Measurements from ENCODE around the gene ASPHD2. TPM values are rescaled to one million over a fixed set of nuclear protein-coding genes. Genes with fewer than 3 reads are reported as not detected.
"Not testable (repeated sequence)": the region's sequence is repeated elsewhere in the genome, so short reads cannot be mapped to it uniquely, and the experiment has no call there.

The ASPHD2 gene
- total and polyA plus RNA-seq, 7 experiments from 2014 or later: 1.5 to 18.1 (median 2.7) TPM

DNA sequence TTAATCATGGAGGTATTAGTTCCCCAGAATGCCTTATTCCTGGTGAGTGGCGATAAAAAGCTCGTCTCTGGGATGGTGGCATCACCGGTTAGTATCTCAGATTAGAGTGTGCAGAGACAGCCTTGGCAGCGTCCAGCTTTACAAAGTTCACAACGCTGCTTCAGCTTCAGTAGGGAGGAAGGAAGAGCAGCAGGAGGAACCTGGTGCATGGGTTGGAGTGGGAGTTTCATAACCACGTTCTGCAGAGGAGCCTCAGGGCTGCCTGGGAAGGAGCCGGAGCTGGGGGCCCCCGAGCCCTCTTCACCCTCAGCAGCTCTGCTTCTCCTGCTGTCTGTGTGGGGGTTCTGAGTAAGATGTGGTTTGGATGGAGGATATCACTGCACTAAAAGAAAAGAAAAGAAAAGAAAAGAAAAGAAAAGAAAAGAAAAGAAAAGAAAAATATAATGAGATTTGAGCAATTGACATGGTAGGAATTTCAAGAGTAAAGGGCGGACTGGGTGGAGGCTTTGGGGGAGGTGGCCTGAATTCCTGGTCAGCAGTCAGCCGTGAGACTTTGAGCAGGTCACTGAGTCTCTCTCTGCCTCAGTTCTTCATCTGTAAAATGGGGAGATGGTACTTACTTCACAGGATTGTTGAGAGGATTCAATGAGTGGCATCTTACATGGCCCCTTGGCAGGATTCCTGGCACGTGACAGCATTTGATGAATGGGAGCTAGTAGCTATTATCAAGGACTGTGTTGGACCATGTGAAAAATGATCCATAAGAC lies 6.5 kb downstream of the ASPHD2 start:
- POLR2A ChIA-PET: no interaction called here

DNA sequence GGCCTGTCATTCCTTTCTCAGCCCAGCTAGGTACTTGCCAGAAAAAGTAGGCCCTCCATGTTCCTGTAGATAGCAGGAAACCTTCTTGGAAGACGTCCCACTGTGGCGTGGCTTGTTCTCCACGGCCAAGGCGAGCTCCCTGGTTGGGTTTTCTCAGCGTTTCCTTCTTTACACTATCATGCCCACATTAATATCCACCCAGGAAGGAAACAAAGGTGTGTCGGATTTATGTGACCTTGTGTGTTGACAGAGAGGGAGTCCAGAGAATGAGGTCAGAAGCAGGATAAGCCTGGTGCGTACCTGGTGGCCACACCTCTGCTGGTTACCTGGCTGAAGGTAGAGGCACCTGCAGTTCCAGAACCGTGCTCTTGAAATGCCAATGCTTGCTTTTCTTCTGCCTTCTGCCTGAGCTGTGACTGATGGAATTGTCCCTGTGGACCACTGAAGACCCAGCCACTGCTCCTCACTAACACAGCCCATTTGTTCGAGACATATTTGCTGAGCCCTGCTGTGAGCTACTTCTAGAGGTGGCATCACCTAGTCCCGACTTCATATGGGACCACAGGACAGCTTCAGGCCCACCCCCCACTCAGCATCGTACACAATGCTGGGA lies 7.9 kb downstream of the ASPHD2 start:
- H3K4me3 Mint-ChIP-seq: peak overlapping the region in 2 of 10 donors; percentile 2 to 7

More for the DNA sequence above, 6.5 kb downstream of the ASPHD2 start:
- CTCF ChIA-PET: interaction anchor here (0.7 kb wide), 1 partner anchor 208 kb away, joined by 3 read pairs; no protein-coding TSS in a partner anchor
- intact Hi-C loops (cut with micrococcal nuclease): no loop called here
- no peak for ATAC-seq
- Histone ChIP-seq H3K36me3 (ENCODE audit: control insufficient read depth in 2 of 3, insufficient read depth in 3 of 3, low read length in 3 of 3) (peaks cover 0 to 26% (median 0%) of the 10 kb centered on the region in 3 experiments), H3K27ac (ENCODE audit: low read depth, low read length) (no peak overlapping the region), H3K9me3 (ENCODE audit: control insufficient read depth in 2 of 3, low read length in 3 of 3) (no peaks in the 10 kb centered on the region), H3K4me1 (ENCODE audit: control insufficient read depth in 2 of 2, insufficient read depth in 2 of 2, low read length in 2 of 2) (no peaks in the 10 kb centered on the region), H3K4me3 (ENCODE audit: low read length) (no peak overlapping the region), H3K27me3 (ENCODE audit: control insufficient read depth in 2 of 2, insufficient read depth in 2 of 2, low read length in 2 of 2) (no peaks in the 10 kb centered on the region)
- no peaks in the 10 kb centered on the region for H3K27me3 Mint-ChIP-seq
- peak overlapping the region in 2 of 10 donors; percentile 8 to 22 for H3K4me3 Mint-ChIP-seq
- H3K36me3 Mint-ChIP-seq: peaks cover 5 to 19% (median 11%) of the 10 kb centered on the region in 5 donors
- DNase-seq: no peak
- peak overlapping the region in 2 of 9 donors; percentile 21 to 40 for H3K27ac Mint-ChIP-seq
- peaks cover 21 to 61% (median 28%) of the 10 kb centered on the region in 7 donors for H3K4me1 Mint-ChIP-seq
- no peaks in the 10 kb centered on the region for H3K9me3 Mint-ChIP-seq

DNA sequence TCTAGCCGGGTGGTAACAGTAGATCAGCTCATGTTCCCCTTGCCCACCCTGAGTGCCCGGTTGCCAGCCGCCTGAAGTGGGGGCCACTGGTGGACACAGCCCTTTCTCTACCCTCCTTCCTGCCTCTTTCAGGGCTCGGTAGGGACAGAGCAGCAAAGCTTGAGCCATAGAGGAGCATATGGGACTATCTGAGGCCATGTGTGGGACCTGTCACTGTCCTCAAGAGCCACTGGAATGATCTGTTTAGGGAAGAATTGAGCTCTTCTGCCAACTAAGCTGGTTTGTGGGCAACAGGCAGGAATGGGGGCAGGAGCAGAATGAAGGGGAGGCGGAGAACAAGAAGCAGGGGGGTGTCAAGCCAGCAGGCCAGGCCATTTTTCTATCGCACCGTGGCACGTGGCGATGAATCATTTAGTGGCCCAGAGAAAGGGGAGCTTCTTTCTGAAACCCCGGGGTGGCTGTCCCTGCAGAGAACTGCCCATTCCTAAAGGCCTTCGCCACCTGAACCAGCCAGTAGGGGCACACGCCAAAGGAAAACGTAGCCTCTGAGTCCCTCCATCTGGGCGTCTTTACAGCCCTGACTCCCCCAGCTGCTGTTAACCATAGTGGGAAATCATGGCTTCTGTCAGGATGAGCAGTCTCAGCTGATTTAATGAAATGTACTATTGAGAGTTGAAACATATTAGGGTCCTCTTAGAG lies 8.8 kb downstream of the ASPHD2 start:
- Histone ChIP-seq H3K27me3 (ENCODE audit: control insufficient read depth in 2 of 2, insufficient read depth in 2 of 2, low read length in 2 of 2) (no peaks in the 10 kb centered on the region), H3K4me3 (ENCODE audit: low read length) (no peak overlapping the region), H3K27ac (ENCODE audit: low read depth, low read length) (no peak overlapping the region), H3K9me3 (ENCODE audit: control insufficient read depth in 2 of 3, low read length in 3 of 3) (no peaks in the 10 kb centered on the region), H3K4me1 (ENCODE audit: control insufficient read depth in 2 of 2, insufficient read depth in 2 of 2, low read length in 2 of 2) (no peaks in the 10 kb centered on the region), H3K36me3 (ENCODE audit: control insufficient read depth in 2 of 3, insufficient read depth in 3 of 3, low read length in 3 of 3) (peaks cover 0 to 26% (median 0%) of the 10 kb centered on the region in 3 experiments)
- peak overlapping the region in 1 of 10 donors; percentile 7 for H3K4me3 Mint-ChIP-seq
- no peaks in the 10 kb centered on the region for H3K27me3 Mint-ChIP-seq
- H3K36me3 Mint-ChIP-seq: peaks cover 5 to 18% (median 11%) of the 10 kb centered on the region in 5 donors
- CTCF ChIA-PET: no interaction called here
- peaks cover 19 to 48% (median 22%) of the 10 kb centered on the region in 7 donors for H3K4me1 Mint-ChIP-seq
- intact Hi-C loops (cut with micrococcal nuclease): no loop called here
- DNase-seq: no peak
- H3K9me3 Mint-ChIP-seq: no peaks in the 10 kb centered on the region
- H3K27ac Mint-ChIP-seq: no peak overlapping the region
- POLR2A ChIA-PET: no interaction called here
- ATAC-seq: no peak

More for the DNA sequence above, 7.9 kb downstream of the ASPHD2 start:
- Mint-ChIP-seq H3K27ac (peak overlapping the region in 1 of 9 donors; percentile 21), H3K27me3 (no peaks in the 10 kb centered on the region), H3K4me1 (peaks cover 21 to 52% (median 22%) of the 10 kb centered on the region in 7 donors), H3K36me3 (peaks cover 5 to 21% (median 11%) of the 10 kb centered on the region in 5 donors), H3K9me3 (no peaks in the 10 kb centered on the region)
- ATAC-seq (no peak), DNase-seq (no peak)
- CTCF ChIA-PET: no interaction called here
- Histone ChIP-seq H3K27me3 (ENCODE audit: control insufficient read depth in 2 of 2, insufficient read depth in 2 of 2, low read length in 2 of 2) (no peaks in the 10 kb centered on the region), H3K27ac (ENCODE audit: low read depth, low read length) (no peak overlapping the region), H3K4me3 (ENCODE audit: low read length) (no peak overlapping the region), H3K4me1 (ENCODE audit: control insufficient read depth in 2 of 2, insufficient read depth in 2 of 2, low read length in 2 of 2) (no peaks in the 10 kb centered on the region), H3K36me3 (ENCODE audit: control insufficient read depth in 2 of 3, insufficient read depth in 3 of 3, low read length in 3 of 3) (peaks cover 0 to 26% (median 0%) of the 10 kb centered on the region in 3 experiments), H3K9me3 (ENCODE audit: control insufficient read depth in 2 of 3, low read length in 3 of 3) (no peaks in the 10 kb centered on the region)
- intact Hi-C loops (cut with micrococcal nuclease): no loop called here
- POLR2A ChIA-PET: no interaction called here

GRCh38 chr22:26438776-26439175 lies 9.7 kb downstream of the ASPHD2 start:
- H3K27me3 ChIP-seq (ENCODE audit: control insufficient read depth in 2 of 2, insufficient read depth in 2 of 2, low read length in 2 of 2); H3K4me3 ChIP-seq (ENCODE audit: low read length); ATAC-seq; H3K9me3 Mint-ChIP-seq; H3K4me1 ChIP-seq (ENCODE audit: control insufficient read depth in 2 of 2, insufficient read depth in 2 of 2, low read length in 2 of 2); intact Hi-C loops (cut with micrococcal nuclease); POLR2A ChIA-PET; DNase-seq; H3K9me3 ChIP-seq (ENCODE audit: control insufficient read depth in 2 of 3, low read length in 3 of 3); H3K27ac ChIP-seq (ENCODE audit: low read depth, low read length); H3K27me3 Mint-ChIP-seq; H3K4me3 Mint-ChIP-seq; H3K27ac Mint-ChIP-seq: not testable (repeated sequence)
- peaks cover 19 to 44% (median 22%) of the 10 kb centered on the region in 7 donors for H3K4me1 Mint-ChIP-seq
- H3K36me3 Mint-ChIP-seq: peaks cover 5 to 20% (median 11%) of the 10 kb centered on the region in 5 donors
- H3K36me3 ChIP-seq (ENCODE audit: control insufficient read depth in 2 of 3, insufficient read depth in 3 of 3, low read length in 3 of 3): peaks cover 0 to 29% (median 0%) of the 10 kb centered on the region in 3 experiments
- CTCF ChIA-PET: interaction anchor here (1.3 kb wide), 1 partner anchor 43 kb away, joined by 3 read pairs; no protein-coding TSS in a partner anchor

GRCh38 chr22:26439559-26439958 lies 10.5 kb downstream of the ASPHD2 start:
- ChIA-PET CTCF (interaction anchor here (1.3 kb wide), 1 partner anchor 42 kb away, joined by 3 read pairs; no protein-coding TSS in a partner anchor), POLR2A (no interaction called here)
- Histone ChIP-seq H3K27me3 (ENCODE audit: control insufficient read depth in 2 of 2, insufficient read depth in 2 of 2, low read length in 2 of 2) (no peaks in the 10 kb centered on the region), H3K9me3 (ENCODE audit: control insufficient read depth in 2 of 3, low read length in 3 of 3) (no peaks in the 10 kb centered on the region), H3K4me1 (ENCODE audit: control insufficient read depth in 2 of 2, insufficient read depth in 2 of 2, low read length in 2 of 2) (no peaks in the 10 kb centered on the region), H3K27ac (ENCODE audit: low read depth, low read length) (no peak overlapping the region), H3K4me3 (ENCODE audit: low read length) (no peak overlapping the region), H3K36me3 (ENCODE audit: control insufficient read depth in 2 of 3, insufficient read depth in 3 of 3, low read length in 3 of 3) (peaks cover 0 to 22% (median 0%) of the 10 kb centered on the region in 3 experiments)
- Mint-ChIP-seq H3K9me3 (no peaks in the 10 kb centered on the region), H3K27me3 (no peaks in the 10 kb centered on the region), H3K4me1 (peaks cover 17 to 44% (median 22%) of the 10 kb centered on the region in 7 donors), H3K36me3 (peaks cover 7 to 17% (median 10%) of the 10 kb centered on the region in 5 donors), H3K27ac (no peak overlapping the region), H3K4me3 (no peak overlapping the region)
- intact Hi-C loops (cut with micrococcal nuclease): no loop called here
- no peak for DNase-seq
- no peak for ATAC-seq

DNA sequence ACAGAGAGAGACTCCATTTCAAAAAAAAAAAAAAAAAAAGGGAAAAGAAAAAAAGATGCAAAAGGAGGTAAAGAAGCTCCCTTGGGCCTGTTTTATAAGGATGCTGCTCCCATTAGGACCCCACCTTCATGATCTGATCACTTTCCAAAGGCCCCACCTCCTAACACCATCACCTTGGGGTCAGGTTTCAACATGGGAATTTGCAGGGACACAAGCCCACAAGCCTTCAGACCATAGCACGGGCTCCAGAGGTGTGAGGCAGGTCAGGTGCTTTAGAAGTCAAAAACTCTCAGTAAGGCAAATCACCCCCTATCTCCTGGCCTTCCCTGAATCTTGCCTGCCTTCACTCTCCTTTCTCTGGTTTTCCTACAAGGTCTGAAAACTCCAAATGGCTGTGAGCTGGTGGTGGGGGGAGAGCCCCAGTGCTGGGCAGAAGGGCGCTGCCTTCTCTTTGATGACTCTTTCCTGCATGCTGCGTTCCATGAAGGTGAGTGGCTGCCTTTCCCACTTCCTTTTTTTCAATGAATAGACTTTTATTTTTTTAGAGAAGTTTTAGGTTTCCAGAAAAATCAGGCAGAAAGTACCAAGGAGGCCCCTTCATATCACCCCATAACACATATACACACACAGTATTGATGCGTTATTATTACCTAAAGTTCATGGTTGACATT lies 13.2 kb downstream of the ASPHD2 start:
- no peaks in the 10 kb centered on the region for H3K27me3 Mint-ChIP-seq

More for the DNA sequence above, 13.2 kb downstream of the ASPHD2 start:
- H3K9me3 ChIP-seq (ENCODE audit: control insufficient read depth in 2 of 3, low read length in 3 of 3): no peaks in the 10 kb centered on the region
- peaks cover 0 to 10% (median 0%) of the 10 kb centered on the region in 3 experiments for H3K36me3 ChIP-seq (ENCODE audit: control insufficient read depth in 2 of 3, insufficient read depth in 3 of 3, low read length in 3 of 3)
- CTCF ChIA-PET: no interaction called here
- H3K9me3 Mint-ChIP-seq: no peaks in the 10 kb centered on the region
- ATAC-seq (no peak), DNase-seq (no peak)
- peak overlapping the region in 2 of 9 donors; percentile 65 to 67 for H3K27ac Mint-ChIP-seq
- no peaks in the 10 kb centered on the region for H3K4me1 ChIP-seq (ENCODE audit: control insufficient read depth in 2 of 2, insufficient read depth in 2 of 2, low read length in 2 of 2)
- intact Hi-C loops (cut with micrococcal nuclease): no loop called here
- no peak overlapping the region for H3K27ac ChIP-seq (ENCODE audit: low read depth, low read length)
- H3K27me3 ChIP-seq (ENCODE audit: control insufficient read depth in 2 of 2, insufficient read depth in 2 of 2, low read length in 2 of 2): no peaks in the 10 kb centered on the region
- H3K4me3 ChIP-seq (ENCODE audit: low read length): no peak overlapping the region
- H3K4me1 Mint-ChIP-seq: peaks cover 0 to 21% (median 0%) of the 10 kb centered on the region in 7 donors
- H3K4me3 Mint-ChIP-seq: no peak overlapping the region
- H3K36me3 Mint-ChIP-seq: peaks cover 0 to 9% (median 3%) of the 10 kb centered on the region in 5 donors
- POLR2A ChIA-PET: no interaction called here

Data from naive thymus-derived CD4-positive, alpha-beta T cell (primary cell).